ENCODE measurements around the gene GORASP2.

The GORASP2 gene

DNA sequence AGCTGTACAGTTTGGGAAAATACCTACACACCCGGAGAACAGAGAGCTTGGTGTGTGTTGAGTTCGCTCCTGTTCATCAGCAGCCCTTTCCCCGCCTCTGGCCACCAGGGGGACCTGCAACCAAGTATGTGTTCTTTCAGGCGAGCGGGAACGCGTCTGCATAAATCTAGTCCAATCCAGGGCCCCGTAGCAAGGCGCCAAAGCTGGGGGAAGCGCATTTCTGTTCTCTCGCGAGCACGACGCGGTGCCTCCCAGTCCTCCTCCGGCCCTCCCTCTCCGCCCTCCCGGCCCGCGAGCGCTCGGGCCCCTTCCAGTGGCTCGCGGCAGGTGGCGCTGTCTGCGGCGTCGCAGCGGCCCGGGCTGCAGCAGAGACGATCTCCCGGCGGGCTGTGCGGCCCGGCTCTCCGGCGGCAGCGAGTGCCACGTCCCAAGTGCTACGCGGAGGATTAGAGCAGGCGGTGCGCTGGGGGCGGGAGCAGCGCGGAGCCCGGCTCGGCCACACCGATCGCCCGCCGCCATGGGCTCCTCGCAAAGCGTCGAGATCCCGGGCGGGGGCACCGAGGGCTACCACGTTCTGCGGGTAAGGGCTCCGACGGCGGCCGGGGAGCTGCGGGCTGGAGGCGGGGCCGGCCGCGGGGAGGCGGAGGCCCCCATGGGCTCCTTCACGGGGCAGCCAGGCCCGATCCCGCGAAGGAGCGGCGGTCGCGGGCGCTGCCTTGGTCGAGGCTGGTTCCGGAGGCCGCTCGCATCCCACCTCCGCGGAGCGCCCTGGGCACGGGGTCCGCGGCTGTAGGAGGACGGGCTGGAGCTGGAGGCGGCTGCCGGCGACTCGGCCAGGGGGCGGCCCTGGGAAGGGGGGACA is at the start of gene GORASP2:
TSS of gene GORASP2 (plus strand) at position 430 of the 862 bp plus-strand sequence. CDS start at position 518, 88 bp downstream.
- no peaks in the 10 kb centered on the region for H3K36me3 ChIP-seq (replicated peaks)
- no peaks in the 10 kb centered on the region for H3K27me3 ChIP-seq (replicated peaks)
- peak within 1 kb of the TSS; percentile 93 for H3K4me3 ChIP-seq (ENCODE audit: low read depth, low read length)
- H3K27ac ChIP-seq: peak within 1 kb of the TSS; percentile 92
- in situ Hi-C loops (cut with HindIII; ENCODE audit: low pct_ligation_motif_present, low sequenced_read_pairs): no loop called here
- DNase-seq: peak; percentile 100
- TF ChIP-seq CTCF (IDR thresholded peaks at IDR 0.05; ENCODE audit: low read depth, low read length, missing control alignments): peak; percentile 95

DNA sequence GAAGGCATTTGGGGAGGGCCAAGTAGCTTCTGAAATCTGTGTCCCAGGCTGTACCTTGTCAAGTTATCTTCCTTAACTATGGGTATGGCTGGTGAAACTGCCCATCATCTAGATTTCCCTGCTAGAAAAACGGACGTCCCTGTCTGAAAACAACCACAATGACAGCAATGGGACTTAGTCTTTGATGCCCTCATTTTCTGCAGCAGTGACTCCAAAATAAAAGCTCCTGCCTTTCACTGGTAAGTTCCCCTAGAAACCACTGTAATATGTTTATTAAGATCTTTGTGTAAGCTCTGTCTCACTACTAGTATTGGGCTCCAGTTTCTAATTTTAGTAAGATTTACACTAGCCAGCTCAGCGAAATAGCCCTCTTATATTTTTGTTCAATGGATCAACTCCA is 47.2 kb upstream of the GORASP2 start:
- DNase-seq: no peak
- Histone ChIP-seq H3K27ac (no peak overlapping the region), H3K4me3 (ENCODE audit: low read depth, low read length) (no peak overlapping the region), H3K27me3 (replicated peaks) (no peaks in the 10 kb centered on the region), H3K36me3 (replicated peaks) (no peaks in the 10 kb centered on the region)
- no peak for TF ChIP-seq CTCF (IDR thresholded peaks at IDR 0.05; ENCODE audit: low read depth, low read length, missing control alignments)
- in situ Hi-C loops (cut with HindIII; ENCODE audit: low pct_ligation_motif_present, low sequenced_read_pairs): no loop called here

GRCh38 chr2:170882758-170883157 is 46.3 kb upstream of the GORASP2 start:
- no peak overlapping the region for H3K4me3 ChIP-seq (ENCODE audit: low read depth, low read length)
- H3K36me3 ChIP-seq (replicated peaks): no peaks in the 10 kb centered on the region
- in situ Hi-C loops (cut with HindIII; ENCODE audit: low pct_ligation_motif_present, low sequenced_read_pairs): no loop called here
- no peak for TF ChIP-seq CTCF (IDR thresholded peaks at IDR 0.05; ENCODE audit: low read depth, low read length, missing control alignments)
- DNase-seq: no peak
- H3K27me3 ChIP-seq (replicated peaks): no peaks in the 10 kb centered on the region
- H3K27ac ChIP-seq: no peak overlapping the region

- H3K27me3 ChIP-seq (replicated peaks): no peaks in the 10 kb centered on the region
- H3K4me3 ChIP-seq (ENCODE audit: low read depth, low read length): no peak overlapping the region
- in situ Hi-C loops (cut with HindIII; ENCODE audit: low pct_ligation_motif_present, low sequenced_read_pairs): no loop called here
- no peaks in the 10 kb centered on the region for H3K36me3 ChIP-seq (replicated peaks)
- H3K27ac ChIP-seq: no peak overlapping the region
- DNase-seq: no peak
- no peak for TF ChIP-seq CTCF (IDR thresholded peaks at IDR 0.05; ENCODE audit: low read depth, low read length, missing control alignments)
Observed at GRCh38 chr2:170883683-170884082, 45.4 kb upstream of the GORASP2 start.

DNA sequence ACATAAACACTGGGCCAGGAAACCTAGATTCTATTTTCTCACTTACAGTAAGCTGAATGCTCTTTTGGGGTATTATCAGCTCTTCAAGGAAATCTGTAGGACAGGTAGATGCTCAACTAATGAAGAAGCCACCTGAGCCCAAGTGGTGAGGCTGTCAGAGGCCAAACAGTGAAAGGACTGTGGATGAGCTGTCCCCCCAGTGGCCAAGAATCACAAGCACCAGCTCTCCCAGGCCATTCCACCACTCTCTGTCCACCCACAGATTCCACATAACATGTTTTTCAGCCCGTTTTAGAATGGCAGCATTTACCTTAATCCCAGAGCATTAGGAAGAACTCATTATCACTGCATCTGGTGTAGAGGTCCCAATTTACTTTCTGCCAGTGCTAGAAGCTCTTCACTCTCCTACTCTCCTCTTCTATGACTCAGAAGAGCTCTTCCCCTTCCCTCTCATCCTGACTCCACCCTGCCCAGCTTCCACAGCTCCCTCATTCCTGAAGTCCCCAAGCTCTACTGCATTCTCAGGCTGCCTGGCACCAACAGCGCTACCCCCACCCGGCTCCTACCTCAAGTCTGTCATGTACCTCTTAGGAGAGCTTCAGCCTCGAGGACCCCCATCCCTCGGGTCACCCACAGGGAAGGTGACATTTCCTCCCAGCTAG is 43.8 kb upstream of the GORASP2 start:
- TF ChIP-seq CTCF (IDR thresholded peaks at IDR 0.05; ENCODE audit: low read depth, low read length, missing control alignments): peak; percentile 28
- Histone ChIP-seq H3K27me3 (replicated peaks) (no peaks in the 10 kb centered on the region), H3K36me3 (replicated peaks) (no peaks in the 10 kb centered on the region), H3K4me3 (ENCODE audit: low read depth, low read length) (no peak overlapping the region), H3K27ac (no peak overlapping the region)
- in situ Hi-C loops (cut with HindIII; ENCODE audit: low pct_ligation_motif_present, low sequenced_read_pairs): no loop called here
- no peak for DNase-seq
